OCI-LY1 (cell line): ENCODE results near the gene PLCB4.

ENCODE experiments used
- H2AFZ ChIP-seq: fragments of 200-600 bp; sonication (generic), shearing (Covaris generic); 2 replicates; pipeline ENCODE4 v1.6.0; 2014; ENCODE audit warnings: antibody characterized with exemption, mild to moderate bottlenecking, low read length
- H3F3A ChIP-seq: fragments of 200-600 bp; sonication (generic), shearing (Covaris generic); 2 replicates; pipeline ENCODE4 v1.6.0; 2014; ENCODE audit warnings: mild to moderate bottlenecking, antibody characterized with exemption, low read length, moderate library complexity; ENCODE audit not compliant: insufficient read depth
- H3K27ac ChIP-seq: fragments of 200-600 bp; sonication (generic); 2 replicates; pipeline ENCODE4 v1.5.1; 2014; ENCODE audit warnings: low read length, mixed run types, mild to moderate bottlenecking, low read depth; ENCODE audit not compliant: poor library complexity, severe bottlenecking
- H3K27me3 ChIP-seq: fragments of 200-600 bp; sonication (generic); 2 replicates; pipeline ENCODE4 v1.6.0; 2014; ENCODE audit warnings: antibody characterized with exemption, mild to moderate bottlenecking, low read length, moderate library complexity; ENCODE audit not compliant: insufficient read depth
- H3K36me3 ChIP-seq: fragments of 200-600 bp; sonication (generic); 2 replicates; pipeline ENCODE4 v1.6.1; 2014; ENCODE audit warnings: mild to moderate bottlenecking, antibody characterized with exemption, low read length, moderate library complexity, mixed read lengths; ENCODE audit not compliant: insufficient read depth
- H3K4me1 ChIP-seq: fragments of 200-600 bp; sonication (generic); 2 replicates; pipeline ENCODE4 v1.5.1; 2014; ENCODE audit warnings: mild to moderate bottlenecking, low read length, moderate library complexity; ENCODE audit not compliant: insufficient read depth, severe bottlenecking
- H3K4me2 ChIP-seq: fragments of 200-600 bp; sonication (generic), shearing (Covaris generic); 2 replicates; pipeline ENCODE4 v1.6.1; 2014; ENCODE audit warnings: low read length
- H3K4me3 ChIP-seq: fragments of 200-600 bp; sonication (generic); 2 replicates; pipeline ENCODE4 v1.5.1; 2014; ENCODE audit warnings: low read length, low read depth, mild to moderate bottlenecking, mixed read lengths; ENCODE audit not compliant: poor library complexity, severe bottlenecking
- H3K79me2 ChIP-seq: fragments of 200-600 bp; shearing (Covaris generic); 2 replicates; pipeline ENCODE4 v1.6.1; 2016; ENCODE audit warnings: mixed run types, low read length, mixed read lengths; ENCODE audit not compliant: insufficient read depth
- H3K9ac ChIP-seq: fragments of 200-600 bp; sonication (generic), shearing (Covaris generic); 2 replicates; pipeline ENCODE4 v1.6.1; 2014; ENCODE audit warnings: mild to moderate bottlenecking, low read length, mixed read lengths
- H3K9me2 ChIP-seq: fragments of 200-600 bp; sonication (generic), shearing (Covaris generic); 2 replicates; pipeline ENCODE4 v1.6.1; 2014; ENCODE audit warnings: low read depth, mild to moderate bottlenecking, low read length, mixed read lengths
- H3K9me3 ChIP-seq: fragments of 200-600 bp; shearing (Covaris generic); 2 replicates; pipeline ENCODE4 v1.6.1; 2014; ENCODE audit warnings: low read length, mixed read lengths
- H4K20me1 ChIP-seq: fragments of 200-600 bp; sonication (generic), shearing (Covaris generic); 2 replicates; pipeline ENCODE4 v1.6.0; 2016; ENCODE audit warnings: mild to moderate bottlenecking, low read length; ENCODE audit not compliant: insufficient read depth
- CTCF ChIP-seq: fragments of 200-600 bp; sonication (generic), shearing (Covaris generic); IDR thresholded peaks from 2 replicates; pipeline ENCODE4 v1.5.1; 2017; ENCODE audit warnings: mild to moderate bottlenecking, antibody characterized with exemption, low read length, moderate library complexity, mixed read lengths
- EZH2 ChIP-seq: fragments of 200-600 bp; sonication (generic), shearing (Covaris generic); IDR thresholded peaks from 2 replicates; pipeline ENCODE4 v1.8.0; 2017; ENCODE audit warnings: borderline replicate concordance, mixed run types, mild to moderate bottlenecking, antibody characterized with exemption, low read length, moderate library complexity, mixed read lengths

The PLCB4 gene

GRCh38 chr20:9243986-9244385 lies 175.1 kb downstream of the PLCB4 start:
- H3K27me3 ChIP-seq, result no peaks in the 10 kb centered on the region
- H3K4me2 ChIP-seq, result no peak overlapping the region
- H3K9me2 ChIP-seq, result no peaks in the 10 kb centered on the region
- no peaks in the 10 kb centered on the region for H3K4me1 ChIP-seq
- no peak overlapping the region for H3K9ac ChIP-seq
- no peaks in the 10 kb centered on the region for H3K9me3 ChIP-seq
- H3K36me3 ChIP-seq, result no peaks in the 10 kb centered on the region
- no peaks in the 10 kb centered on the region for H3F3A ChIP-seq
- TF ChIP-seq EZH2, result no peak
- no peak for TF ChIP-seq CTCF
- no peak overlapping the region for H3K4me3 ChIP-seq
- no peaks in the 10 kb centered on the region for H3K79me2 ChIP-seq
- no peaks in the 10 kb centered on the region for H4K20me1 ChIP-seq
- no peak overlapping the region for H3K27ac ChIP-seq
- no peak overlapping the region for H2AFZ ChIP-seq

- no peaks in the 10 kb centered on the region for H3K79me2 ChIP-seq
- no peak overlapping the region for H3K9ac ChIP-seq
- H3K27ac ChIP-seq, result no peak overlapping the region
- TF ChIP-seq CTCF (no peak), EZH2 (no peak)
- no peaks in the 10 kb centered on the region for H4K20me1 ChIP-seq
- H3K4me1 ChIP-seq, result no peaks in the 10 kb centered on the region
- no peak overlapping the region for H2AFZ ChIP-seq
- no peak overlapping the region for H3K4me2 ChIP-seq
- no peak overlapping the region for H3K4me3 ChIP-seq
- no peaks in the 10 kb centered on the region for H3K36me3 ChIP-seq
- H3K27me3 ChIP-seq, result no peaks in the 10 kb centered on the region
- H3F3A ChIP-seq, result no peaks in the 10 kb centered on the region
- no peaks in the 10 kb centered on the region for H3K9me2 ChIP-seq
- H3K9me3 ChIP-seq, result no peaks in the 10 kb centered on the region
Measured at GRCh38 chr20:9244811-9245210, 175.9 kb downstream of the PLCB4 start.

GRCh38 chr20:9246731-9247130 lies 177.8 kb downstream of the PLCB4 start:
- Histone ChIP-seq H3K4me1 (no peaks in the 10 kb centered on the region), H3K36me3 (no peaks in the 10 kb centered on the region), H3K9me3 (no peaks in the 10 kb centered on the region), H3F3A (no peaks in the 10 kb centered on the region), H3K4me3 (no peak overlapping the region), H3K27ac (no peak overlapping the region), H2AFZ (no peak overlapping the region), H4K20me1 (no peaks in the 10 kb centered on the region), H3K9me2 (no peaks in the 10 kb centered on the region), H3K9ac (no peak overlapping the region), H3K79me2 (no peaks in the 10 kb centered on the region), H3K4me2 (no peak overlapping the region), H3K27me3 (no peaks in the 10 kb centered on the region)
- TF ChIP-seq EZH2 (no peak), CTCF (no peak)
